HG02588 (cell line): ENCODE measurements around the gene ATCAY.

Experiments
- ATAC-seq: cut with Tn5 transposase; IDR thresholded peaks from one replicate; pipeline ENCODE4 v1.9.1; 2021; ENCODE audit warnings: mild to moderate bottlenecking, moderate library complexity; ENCODE audit not compliant: unreplicated experiment

ATCAY gene, protein sequence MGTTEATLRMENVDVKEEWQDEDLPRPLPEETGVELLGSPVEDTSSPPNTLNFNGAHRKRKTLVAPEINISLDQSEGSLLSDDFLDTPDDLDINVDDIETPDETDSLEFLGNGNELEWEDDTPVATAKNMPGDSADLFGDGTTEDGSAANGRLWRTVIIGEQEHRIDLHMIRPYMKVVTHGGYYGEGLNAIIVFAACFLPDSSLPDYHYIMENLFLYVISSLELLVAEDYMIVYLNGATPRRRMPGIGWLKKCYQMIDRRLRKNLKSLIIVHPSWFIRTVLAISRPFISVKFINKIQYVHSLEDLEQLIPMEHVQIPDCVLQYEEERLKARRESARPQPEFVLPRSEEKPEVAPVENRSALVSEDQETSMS

GRCh38 chr19:3880471-3881271 is at the start of gene ATCAY:
TSS of gene ATCAY (plus strand) at chr19:3880685. CDS start at chr19:3885768, 5,083 bp downstream.
- ATAC-seq = no peak

GRCh38 chr19:3831601-3832000 is 48.9 kb upstream of the ATCAY start:
- ATAC-seq = no peak

DNA sequence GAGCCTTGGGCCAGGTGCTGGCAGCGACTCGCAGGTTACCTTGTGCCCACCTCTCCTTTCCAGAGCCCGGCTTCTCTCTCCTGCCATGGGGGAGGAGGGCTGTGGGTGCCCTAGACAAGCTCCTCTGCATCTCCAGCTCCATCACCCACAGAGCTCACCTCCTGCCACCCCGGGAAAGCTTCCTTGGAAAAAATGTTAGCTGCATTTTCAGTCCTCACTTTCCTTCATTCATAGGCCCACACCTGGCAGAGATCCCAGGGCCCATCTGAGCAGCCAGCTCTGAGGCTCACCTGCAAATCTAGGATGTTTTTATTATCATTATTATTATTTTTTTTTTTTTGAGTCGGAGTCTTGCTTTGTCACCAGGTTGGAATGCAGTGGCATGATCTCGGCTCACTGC is 48.5 kb upstream of the ATCAY start:
- ATAC-seq = no peak

DNA sequence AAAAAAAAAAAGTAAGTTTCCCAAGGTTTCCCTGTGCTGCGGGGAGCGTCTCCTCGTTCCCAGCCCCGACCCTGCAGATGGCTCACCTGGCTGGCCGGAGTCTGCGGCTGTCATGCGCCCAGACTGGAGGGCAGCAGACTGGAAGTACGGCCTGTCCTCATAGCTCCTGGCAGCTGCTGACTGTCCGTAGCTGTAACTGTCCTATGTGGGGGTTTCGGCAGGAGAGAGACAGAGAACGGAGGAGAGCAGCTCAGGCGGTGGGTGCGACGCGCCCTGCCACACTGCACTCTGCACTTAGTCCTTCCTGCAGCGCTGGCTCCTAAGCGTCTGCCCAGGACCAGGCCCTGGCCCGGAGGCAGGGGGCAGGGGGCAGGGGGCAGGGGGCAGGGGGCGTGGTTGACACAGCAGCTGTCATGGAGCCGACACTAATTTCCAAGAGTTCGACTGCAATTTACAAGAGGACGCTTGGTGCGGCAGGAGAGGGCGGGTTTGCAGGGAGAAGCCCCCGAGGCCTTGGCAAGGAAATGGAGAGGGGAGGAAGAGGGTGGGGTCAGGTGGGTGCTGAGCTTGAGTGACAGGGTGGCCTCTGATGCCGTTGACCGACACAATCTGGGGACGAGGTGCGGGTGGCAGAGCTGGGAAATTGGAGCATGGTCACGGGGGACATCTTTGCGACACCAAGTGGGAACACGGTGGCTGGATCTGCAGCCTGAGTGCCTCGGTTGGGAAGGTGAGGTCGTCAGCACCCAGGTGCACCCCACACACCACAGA is 46.7 kb upstream of the ATCAY start:
- no peak for ATAC-seq

GRCh38 chr19:3834349-3835054 is 46.0 kb upstream of the ATCAY start:
- ATAC-seq = no peak

GRCh38 chr19:3835055-3835435 is 45.4 kb upstream of the ATCAY start:
- ATAC-seq = no peak

- no peak for ATAC-seq
These were observed 43.6 kb upstream of the ATCAY start for GRCh38 chr19:3836887-3837286.

- no peak for ATAC-seq
These were observed 43.2 kb upstream of the ATCAY start for GRCh38 chr19:3837332-3837731.

DNA sequence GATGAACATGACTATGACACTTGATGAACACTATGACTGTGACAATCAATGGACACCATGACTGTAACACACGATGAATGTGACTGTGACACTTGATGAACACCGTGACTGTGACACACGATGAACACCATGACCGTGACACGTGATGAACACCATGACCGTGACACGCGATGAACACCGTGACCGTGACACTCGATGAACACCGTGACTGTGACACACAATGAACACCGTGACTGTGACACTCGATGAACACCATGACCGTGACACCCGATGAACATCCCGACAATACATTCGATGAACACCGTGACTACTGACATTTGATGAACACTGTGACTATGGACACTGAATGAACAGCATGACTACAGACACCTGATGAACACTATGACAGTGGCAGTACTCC is 42.6 kb upstream of the ATCAY start:
- ATAC-seq = no peak

DNA sequence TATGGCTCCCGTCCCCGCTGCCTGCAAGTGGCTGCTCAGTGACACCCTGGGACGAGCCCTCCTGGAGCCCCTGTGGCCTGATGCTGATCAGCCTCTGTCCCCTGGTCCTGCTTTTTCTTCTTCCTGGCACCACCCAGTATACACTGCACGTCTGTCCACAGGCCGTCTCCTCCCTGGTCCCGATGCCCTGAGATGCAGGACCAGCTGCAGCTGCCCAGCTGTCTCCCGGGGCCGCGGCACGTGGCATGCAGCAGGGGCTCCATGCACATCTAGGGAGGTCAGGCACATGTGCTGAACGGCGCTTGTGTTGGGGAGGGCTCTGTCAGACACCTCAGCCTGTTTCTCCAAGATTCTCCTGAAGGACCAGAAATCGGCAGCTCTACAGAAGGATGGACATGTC is 41.8 kb upstream of the ATCAY start:
- ATAC-seq = no peak

DNA sequence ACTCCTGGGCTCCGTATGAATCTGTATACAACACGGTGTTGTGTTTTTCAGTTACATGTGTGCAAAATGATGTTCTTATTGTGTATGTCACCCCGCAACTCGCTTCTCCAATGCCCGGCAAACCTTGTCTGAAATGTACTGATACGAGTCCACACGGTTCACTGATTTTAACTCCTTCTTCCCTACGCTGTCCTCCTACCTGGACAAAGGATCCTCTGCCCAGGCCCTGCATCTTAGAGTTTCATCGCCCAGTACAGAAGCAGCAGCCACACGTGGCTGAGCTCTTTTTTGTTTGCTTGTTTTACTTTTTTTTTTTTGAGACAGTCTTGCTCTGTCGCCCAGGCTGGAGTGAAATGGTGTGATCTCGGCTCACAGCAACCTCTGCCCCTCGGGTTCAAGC is 40.5 kb upstream of the ATCAY start:
- ATAC-seq = no peak

- ATAC-seq = no peak
These were observed 39.7 kb upstream of the ATCAY start for GRCh38 chr19:3840804-3841203.

DNA sequence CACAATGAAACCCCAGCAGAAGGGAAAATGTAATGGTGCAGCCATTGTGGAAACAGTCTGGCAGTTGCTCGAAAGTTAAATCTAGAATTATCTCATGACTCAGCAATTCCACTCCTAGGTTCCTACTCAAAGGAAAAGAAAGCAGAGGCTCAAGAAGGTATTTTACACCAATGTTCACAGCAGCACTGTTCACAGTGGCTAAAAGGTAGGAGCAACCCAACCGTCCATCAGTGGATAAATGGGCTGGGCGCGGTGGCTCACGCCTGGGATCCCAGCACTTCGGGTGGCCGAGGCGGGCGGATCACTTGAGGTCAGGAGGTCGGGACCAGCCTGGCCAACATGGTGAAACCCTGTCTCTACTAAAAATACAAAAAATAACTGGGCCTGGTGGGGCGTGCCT is 37.5 kb upstream of the ATCAY start:
- no peak for ATAC-seq

- no peak for ATAC-seq
These were observed 35.9 kb upstream of the ATCAY start for GRCh38 chr19:3844596-3844995.

DNA sequence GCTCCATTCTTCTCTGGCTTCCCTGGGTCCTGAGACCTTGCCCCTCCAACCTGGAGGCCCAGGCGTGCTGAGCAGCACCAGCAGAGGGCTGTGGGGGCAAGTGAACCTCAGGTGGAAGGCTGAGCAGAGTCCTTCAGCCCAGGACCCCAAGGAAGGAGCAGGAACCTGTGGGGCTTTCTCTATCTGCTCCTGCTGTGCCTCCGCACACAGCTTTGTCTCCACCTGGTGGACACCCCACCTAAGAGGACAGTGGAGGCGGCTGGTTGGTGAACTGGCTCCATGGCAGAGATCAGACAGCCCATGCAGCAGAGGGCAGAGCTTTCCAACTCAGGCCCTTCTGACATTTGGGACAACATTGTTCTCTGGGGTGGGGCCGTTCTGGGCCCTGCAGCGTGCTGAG is 31.4 kb upstream of the ATCAY start:
- ATAC-seq = no peak

DNA sequence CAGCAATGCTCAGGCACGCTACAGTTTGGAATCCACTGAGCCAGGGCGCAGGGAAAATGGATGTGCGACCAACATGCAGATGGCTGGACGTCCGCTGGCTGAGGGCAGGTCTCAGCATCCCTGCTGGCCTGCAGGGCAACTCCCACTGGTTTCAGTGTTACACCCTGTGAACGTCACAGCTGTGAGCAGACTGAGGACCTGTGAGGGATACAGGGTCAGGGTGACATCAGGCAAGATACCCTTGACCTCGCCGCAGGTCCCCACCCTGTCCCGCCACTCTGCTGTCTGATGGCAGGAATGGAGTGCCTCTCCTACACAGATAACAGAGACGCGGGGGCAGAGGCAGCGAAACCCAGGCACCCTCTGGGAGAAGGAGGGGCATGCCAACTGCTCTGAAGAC is 30.7 kb upstream of the ATCAY start:
- no peak for ATAC-seq

- ATAC-seq = no peak
These were observed 30.0 kb upstream of the ATCAY start for GRCh38 chr19:3850320-3850972.

DNA sequence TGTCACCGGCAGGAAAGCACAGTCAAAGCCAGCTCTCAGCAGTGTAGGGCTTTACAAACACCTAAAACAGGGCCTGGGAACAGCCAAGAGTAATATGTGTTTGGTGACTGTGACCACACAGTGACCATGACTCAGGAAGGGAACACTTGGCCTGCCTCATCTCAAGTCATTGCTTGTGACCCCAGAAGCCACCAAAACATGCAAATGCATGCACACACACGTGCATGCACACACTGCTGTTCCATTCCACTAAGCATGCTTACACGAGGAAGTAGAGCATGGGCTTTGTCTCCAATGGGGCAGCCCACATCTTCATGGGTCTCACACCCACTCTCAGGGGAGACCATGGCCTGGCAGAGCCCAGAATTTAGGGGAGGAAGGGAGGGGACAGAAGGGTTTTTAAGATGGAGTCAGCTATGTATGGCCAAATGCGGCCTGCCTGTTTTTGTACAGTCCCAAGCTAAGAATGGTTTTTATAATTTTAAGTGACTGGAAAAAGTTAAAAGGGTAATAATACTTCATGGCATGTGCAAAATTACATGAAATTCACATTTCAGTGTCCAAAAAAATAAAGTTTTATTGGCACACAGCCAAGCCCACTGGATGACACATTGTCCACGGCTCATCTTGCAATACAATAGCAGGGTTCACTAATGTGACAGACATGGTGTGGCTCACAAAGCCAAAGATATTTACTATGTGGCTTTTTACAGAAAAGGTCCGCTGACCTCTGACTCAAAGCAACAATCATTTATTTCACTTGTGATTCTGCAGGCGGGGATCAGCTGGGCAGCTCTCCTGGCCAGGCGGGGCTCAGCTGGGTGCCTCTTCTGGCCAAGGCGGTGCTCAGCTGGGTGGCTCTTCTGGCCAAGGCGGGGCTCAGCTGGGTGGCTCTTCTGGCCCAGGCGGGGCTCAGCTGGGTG is 29.0 kb upstream of the ATCAY start:
- ATAC-seq = no peak

- no peak for ATAC-seq
These were observed 28.3 kb upstream of the ATCAY start for GRCh38 chr19:3852177-3852511.
